CD4-positive, alpha-beta memory T cell (primary cell): Measurements from ENCODE around the gene SGPL1. TPM values are rescaled to one million over a fixed set of nuclear protein-coding genes. Genes with fewer than 3 reads are reported as not detected.

Experiments used
- CTCF ChIA-PET: fragments of 350-600 bp; sonication (Branson Sonifier 250); formaldehyde crosslinking; loops from one replicate; lab custom pipeline; 2021; ENCODE audit warnings: inconsistent platforms; ENCODE audit not compliant: partially characterized antibody; lab: Charles Lee
- POLR2A ChIA-PET: fragments of 350-600 bp; sonication (Branson Sonifier 250); formaldehyde crosslinking; loops from one replicate; lab custom pipeline; 2021; ENCODE audit not compliant: partially characterized antibody; lab: Charles Lee
- DNase-seq, 5 donors: peaks; one replicate each; pipeline versions ENCODE4 v3.0.0 to v3.0.0-alpha.2; 2020 to 2022; ENCODE audit warnings: mixed read lengths in 1 of 5
- H3K27ac ChIP-seq: one replicate; pipeline ENCODE4 v1.7.0; 2013; ENCODE audit warnings: low read depth, low read length
- H3K27me3 ChIP-seq: 2 replicates; pipeline ENCODE4 v1.7.0; 2013; ENCODE audit warnings: mild to moderate bottlenecking, low read length, moderate library complexity; ENCODE audit not compliant: insufficient read depth
- H3K36me3 ChIP-seq: 2 replicates; pipeline ENCODE4 v1.7.0; 2013; ENCODE audit warnings: mild to moderate bottlenecking, low read length, moderate library complexity; ENCODE audit not compliant: insufficient read depth
- H3K4me1 ChIP-seq: 2 replicates; pipeline ENCODE4 v1.7.0; 2013; ENCODE audit warnings: mild to moderate bottlenecking, low read length, moderate library complexity; ENCODE audit not compliant: insufficient read depth
- H3K4me3 ChIP-seq, 2 donors: one replicate each; pipeline ENCODE4 v1.7.0; 2013; ENCODE audit warnings: low read length in 2 of 2, mild to moderate bottlenecking in 1 of 2
- H3K9me3 ChIP-seq, 2 donors: one replicate each; pipeline ENCODE4 v1.7.0; 2013; ENCODE audit warnings: low read length in 2 of 2, control low read depth in 1 of 2; ENCODE audit not compliant: control insufficient read depth in 1 of 2
- H3K27ac Mint-ChIP-seq, 7 donors: one replicate each; pipeline ENCODE4 v1.8.0; 2020 to 2021; ENCODE audit warnings: mixed read lengths in 7 of 7, mild to moderate bottlenecking in 6 of 7, inconsistent platforms in 3 of 7, moderate library complexity in 3 of 7
- H3K27me3 Mint-ChIP-seq, 2 donors: one replicate each; pipeline ENCODE4 v1.8.0; 2020 to 2021; ENCODE audit warnings: mixed read lengths in 2 of 2
- H3K36me3 Mint-ChIP-seq, 2 donors: one replicate each; pipeline ENCODE4 v1.8.0; 2020 to 2021; ENCODE audit warnings: mixed read lengths in 2 of 2, inconsistent platforms in 1 of 2, mild to moderate bottlenecking in 1 of 2
- H3K4me1 Mint-ChIP-seq, 4 donors: one replicate each; pipeline ENCODE4 v1.8.0; 2020 to 2021; ENCODE audit warnings: mixed read lengths in 4 of 4, mild to moderate bottlenecking in 1 of 4
- H3K4me3 Mint-ChIP-seq, 8 donors: one replicate each; pipeline ENCODE4 v1.8.0; 2020 to 2021; ENCODE audit warnings: mixed read lengths in 8 of 8, mild to moderate bottlenecking in 7 of 8, moderate library complexity in 6 of 8, inconsistent platforms in 3 of 8
- H3K9me3 Mint-ChIP-seq, 8 donors: one replicate each; pipeline ENCODE4 v1.8.0; 2020 to 2021; ENCODE audit warnings: mixed read lengths in 8 of 8, mild to moderate bottlenecking in 5 of 8, inconsistent platforms in 3 of 8, moderate library complexity in 1 of 8
- intact Hi-C: fragments of 100-400 bp; cut with micrococcal nuclease; formaldehyde crosslinking; loops from one replicate; pipeline ENCODE4 v1.15.1; 2023
- polyA plus RNA-seq, 2 donors: library from polyadenylated mRNA; unstranded; fragments of 300-500 nt; fragmentation: Illumina TruSeq; gene quantifications; one replicate each; pipeline ENCODE4 v1.2.3, GENCODE V29; 2021
- total RNA-seq, 2 experiments: library from RNA; stranded (reverse); gene quantifications; one replicate each; pipeline ENCODE4 v1.2.3, GENCODE V29; 2021

The SGPL1 gene
- total and polyA plus RNA-seq, 4 experiments from 2014 or later, result 14.3 to 32.2 (median 22.1) TPM

- peaks cover 4 to 16% (median 10%) of the 10 kb centered on the region in 4 donors for H3K4me1 Mint-ChIP-seq
- H3K36me3 Mint-ChIP-seq, result no peaks in the 10 kb centered on the region
- ChIA-PET CTCF (interaction anchor here (1.2 to 1.4 kb wide), 3 partner anchors 11 to 34 kb away, joined by 3 to 4 read pairs (median 3); no protein-coding TSS in a partner anchor), POLR2A (no interaction called here)
- Histone ChIP-seq H3K27ac (no peak overlapping the region), H3K36me3 (no peaks in the 10 kb centered on the region), H3K4me3 (no peak overlapping the region), H3K27me3 (no peaks in the 10 kb centered on the region), H3K4me1 (peaks cover 7% of the 10 kb centered on the region), H3K9me3 (no peaks in the 10 kb centered on the region)
- peak overlapping the region in 1 of 8 donors; percentile 17 for H3K4me3 Mint-ChIP-seq
- H3K27ac Mint-ChIP-seq, result no peak overlapping the region
- intact Hi-C loops, result no loop called here
- no peaks in the 10 kb centered on the region for H3K9me3 Mint-ChIP-seq
- no peak for DNase-seq
- no peaks in the 10 kb centered on the region for H3K27me3 Mint-ChIP-seq
Observed at GRCh38 chr10:70890917-70891431, 75.2 kb downstream of the SGPL1 start.

DNA sequence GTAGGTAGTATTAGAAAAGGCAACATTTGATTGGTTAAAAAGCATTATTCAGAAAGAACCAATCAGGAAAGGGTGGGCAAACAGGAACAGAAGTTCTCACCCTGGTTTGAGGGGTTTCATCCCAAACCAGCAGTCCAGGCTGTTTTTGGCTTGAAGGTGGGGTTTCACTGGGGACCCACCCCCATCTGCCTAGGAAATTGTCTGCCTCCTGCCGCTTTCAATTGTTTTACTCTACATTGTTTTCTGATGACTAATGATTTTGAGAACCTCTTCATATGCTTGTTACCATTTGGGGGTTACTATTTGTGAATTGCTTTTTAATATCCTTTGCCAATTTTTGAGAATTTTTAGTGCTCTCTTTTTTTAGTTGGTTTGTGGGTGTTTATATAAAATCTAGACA is 75.9 kb downstream of the SGPL1 start:
- H3K4me1 ChIP-seq, result peaks cover 7% of the 10 kb centered on the region
- H3K27ac ChIP-seq, result no peak overlapping the region
- intact Hi-C loops, result no loop called here
- peaks cover 4 to 16% (median 10%) of the 10 kb centered on the region in 4 donors for H3K4me1 Mint-ChIP-seq
- H3K4me3 Mint-ChIP-seq, result peak overlapping the region in 1 of 8 donors; percentile 17
- H3K9me3 ChIP-seq, result no peaks in the 10 kb centered on the region
- H3K4me3 ChIP-seq, result no peak overlapping the region
- CTCF ChIA-PET, result interaction anchor here (1.2 kb wide), 1 partner anchor 12 kb away, joined by 4 read pairs; no protein-coding TSS in a partner anchor
- POLR2A ChIA-PET, result no interaction called here
- H3K27me3 ChIP-seq, result no peaks in the 10 kb centered on the region
- H3K36me3 Mint-ChIP-seq, result no peaks in the 10 kb centered on the region
- H3K9me3 Mint-ChIP-seq, result no peaks in the 10 kb centered on the region
- H3K27ac Mint-ChIP-seq, result no peak overlapping the region
- H3K27me3 Mint-ChIP-seq, result no peaks in the 10 kb centered on the region
- H3K36me3 ChIP-seq, result no peaks in the 10 kb centered on the region
- no peak for DNase-seq

- CTCF ChIA-PET, result interaction anchor here (1.6 kb wide), 1 partner anchor 11 kb away, joined by 4 read pairs; no protein-coding TSS in a partner anchor
- intact Hi-C loops, result no loop called here
Observed at GRCh38 chr10:70892631-70893030, 76.9 kb downstream of the SGPL1 start.

DNA sequence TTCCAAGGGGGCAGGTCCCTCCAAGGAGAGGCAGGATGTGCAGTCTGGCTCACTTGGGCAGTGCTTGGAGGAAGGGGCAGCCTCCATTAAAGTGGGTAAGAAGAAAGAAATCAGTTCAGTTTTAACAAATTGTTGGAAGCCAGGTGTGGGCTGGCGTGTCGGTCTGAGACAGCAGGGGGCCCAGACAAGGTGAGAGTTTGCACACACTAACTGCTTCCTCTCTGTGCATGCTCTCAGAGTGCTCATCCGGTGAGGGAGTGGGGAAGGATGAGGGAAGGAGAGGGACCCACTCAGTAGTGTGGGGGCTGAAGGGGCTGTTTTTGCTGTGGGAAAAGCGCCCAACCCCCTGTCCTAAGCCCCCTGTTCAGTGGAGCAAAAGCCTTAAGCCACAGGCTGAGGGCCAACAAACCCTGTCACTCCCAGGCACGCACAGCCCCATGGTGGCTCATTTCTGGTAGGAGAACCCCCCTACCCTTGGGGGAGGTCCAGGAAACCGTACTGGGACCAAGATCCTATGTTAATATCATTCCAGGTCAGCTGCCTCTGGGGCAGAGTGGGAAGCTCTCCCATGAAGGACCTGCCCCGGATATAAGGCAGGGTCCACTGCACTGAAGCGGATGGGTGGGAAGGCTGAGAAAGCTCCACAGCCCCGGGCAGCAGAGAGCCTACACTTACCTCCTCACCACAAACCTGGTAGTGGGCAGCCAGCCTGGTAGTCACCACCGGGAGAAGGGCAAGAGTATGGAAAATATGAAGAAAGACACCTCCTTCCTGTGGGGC is 77.7 kb downstream of the SGPL1 start:
- peaks cover 2 to 11% (median 3%) of the 10 kb centered on the region in 4 donors for H3K4me1 Mint-ChIP-seq
- Histone ChIP-seq H3K27ac (no peak overlapping the region), H3K4me3 (no peak overlapping the region), H3K27me3 (no peaks in the 10 kb centered on the region), H3K36me3 (no peaks in the 10 kb centered on the region), H3K4me1 (peaks cover 7% of the 10 kb centered on the region), H3K9me3 (no peaks in the 10 kb centered on the region)
- no peaks in the 10 kb centered on the region for H3K27me3 Mint-ChIP-seq
- POLR2A ChIA-PET, result no interaction called here
- intact Hi-C loops, result no loop called here
- DNase-seq, result no peak
- no peak overlapping the region for H3K27ac Mint-ChIP-seq
- H3K36me3 Mint-ChIP-seq, result no peaks in the 10 kb centered on the region
- CTCF ChIA-PET, result interaction anchor here (1.6 kb wide), 1 partner anchor 10 kb away, joined by 4 read pairs; no protein-coding TSS in a partner anchor
- no peaks in the 10 kb centered on the region for H3K9me3 Mint-ChIP-seq
- H3K4me3 Mint-ChIP-seq, result no peak overlapping the region

More at GRCh38 chr10:70892631-70893030, 76.9 kb downstream of the SGPL1 start:
- H3K9me3 ChIP-seq, result no peaks in the 10 kb centered on the region
- Mint-ChIP-seq H3K27me3 (no peaks in the 10 kb centered on the region), H3K9me3 (no peaks in the 10 kb centered on the region), H3K4me3 (no peak overlapping the region), H3K27ac (no peak overlapping the region), H3K36me3 (no peaks in the 10 kb centered on the region), H3K4me1 (peaks cover 2 to 12% (median 4%) of the 10 kb centered on the region in 4 donors)
- no peaks in the 10 kb centered on the region for H3K27me3 ChIP-seq
- POLR2A ChIA-PET, result no interaction called here
- no peak overlapping the region for H3K27ac ChIP-seq
- no peak for DNase-seq
- no peak overlapping the region for H3K4me3 ChIP-seq
- no peaks in the 10 kb centered on the region for H3K36me3 ChIP-seq
- peaks cover 7% of the 10 kb centered on the region for H3K4me1 ChIP-seq

GRCh38 chr10:70894416-70894815 is 78.7 kb downstream of the SGPL1 start:
- Histone ChIP-seq H3K4me1 (no peaks in the 10 kb centered on the region), H3K4me3 (no peak overlapping the region), H3K27ac (no peak overlapping the region), H3K9me3 (no peaks in the 10 kb centered on the region), H3K27me3 (no peaks in the 10 kb centered on the region), H3K36me3 (no peaks in the 10 kb centered on the region)
- H3K36me3 Mint-ChIP-seq, result no peaks in the 10 kb centered on the region
- no peak overlapping the region for H3K4me3 Mint-ChIP-seq
- CTCF ChIA-PET, result no interaction called here
- no peak overlapping the region for H3K27ac Mint-ChIP-seq
- no peak for DNase-seq
- no peaks in the 10 kb centered on the region for H3K9me3 Mint-ChIP-seq
- intact Hi-C loops, result no loop called here
- POLR2A ChIA-PET, result no interaction called here
- peaks cover 0 to 3% (median 1%) of the 10 kb centered on the region in 4 donors for H3K4me1 Mint-ChIP-seq
- no peaks in the 10 kb centered on the region for H3K27me3 Mint-ChIP-seq

GRCh38 chr10:70896551-70896950 is 80.8 kb downstream of the SGPL1 start:
- Histone ChIP-seq H3K4me3 (no peak overlapping the region), H3K27ac (no peak overlapping the region), H3K36me3 (no peaks in the 10 kb centered on the region), H3K4me1 (no peaks in the 10 kb centered on the region), H3K27me3 (no peaks in the 10 kb centered on the region), H3K9me3 (no peaks in the 10 kb centered on the region)
- no peak for DNase-seq
- Mint-ChIP-seq H3K4me3 (no peak overlapping the region), H3K36me3 (no peaks in the 10 kb centered on the region), H3K4me1 (peaks cover 0 to 3% (median 0%) of the 10 kb centered on the region in 4 donors), H3K9me3 (no peaks in the 10 kb centered on the region), H3K27ac (no peak overlapping the region), H3K27me3 (no peaks in the 10 kb centered on the region)
- CTCF ChIA-PET, result interaction anchor here (1.6 kb wide), 1 partner anchor 9 kb away, joined by 6 read pairs; no protein-coding TSS in a partner anchor
- intact Hi-C loops, result no loop called here
- POLR2A ChIA-PET, result no interaction called here

- Histone ChIP-seq H3K4me3 (no peak overlapping the region), H3K9me3 (no peaks in the 10 kb centered on the region), H3K27ac (no peak overlapping the region), H3K27me3 (no peaks in the 10 kb centered on the region), H3K4me1 (no peaks in the 10 kb centered on the region), H3K36me3 (no peaks in the 10 kb centered on the region)
- no peak overlapping the region for H3K4me3 Mint-ChIP-seq
- CTCF ChIA-PET, result no interaction called here
- no peaks in the 10 kb centered on the region for H3K9me3 Mint-ChIP-seq
- DNase-seq, result no peak
- peaks cover 4% of the 10 kb centered on the region in 2 donors for H3K27me3 Mint-ChIP-seq
- no peaks in the 10 kb centered on the region for H3K4me1 Mint-ChIP-seq
- intact Hi-C loops, result no loop called here
- no peaks in the 10 kb centered on the region for H3K36me3 Mint-ChIP-seq
- POLR2A ChIA-PET, result no interaction called here
- no peak overlapping the region for H3K27ac Mint-ChIP-seq
Observed at GRCh38 chr10:70898687-70899086, 82.9 kb downstream of the SGPL1 start.
